C4-2B (cell line): Measurements from ENCODE around the gene CEP350.

Experiments used
- H3K27ac ChIP-seq: fragments of 450-650 bp; 2 replicates; pipeline ENCODE4 v1.5.1; 2017
- ZFX ChIP-seq: fragments of 450-650 bp; IDR thresholded peaks from 2 replicates; pipeline ENCODE4 v1.6.1; 2017
- TF ChIP-seq, protein P1 (sequence below): fragments of 450-650 bp; conservative IDR thresholded peaks from 2 replicates; pipeline ENCODE4 v1.5.1; 2017; ENCODE audit warnings: mild to moderate bottlenecking

Gene CEP350

DNA sequence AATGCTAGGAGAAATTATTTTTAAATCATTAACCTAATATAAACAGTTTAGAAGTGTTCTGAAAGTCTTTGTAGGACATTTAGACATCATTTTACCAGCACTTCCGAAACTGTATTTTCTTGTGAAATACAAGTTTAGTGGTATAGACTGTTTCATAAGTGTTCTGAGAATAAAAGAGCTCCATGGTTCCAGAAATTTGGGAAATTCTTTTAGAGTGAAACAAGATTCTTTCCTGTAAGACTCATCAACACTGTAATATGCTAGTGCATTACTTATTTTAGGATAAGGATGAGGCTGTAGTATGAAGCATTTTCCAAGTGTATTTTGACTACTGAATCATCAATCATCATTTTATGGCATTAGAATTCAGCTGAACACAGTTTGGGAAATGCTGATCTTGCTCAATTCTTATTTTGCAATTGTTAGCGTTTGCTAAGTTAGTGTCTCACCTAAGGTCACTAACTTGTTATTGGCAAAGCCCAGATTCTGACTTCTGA lies 73.4 kb downstream of the CEP350 start:
- TF ChIP-seq, protein P1, sequence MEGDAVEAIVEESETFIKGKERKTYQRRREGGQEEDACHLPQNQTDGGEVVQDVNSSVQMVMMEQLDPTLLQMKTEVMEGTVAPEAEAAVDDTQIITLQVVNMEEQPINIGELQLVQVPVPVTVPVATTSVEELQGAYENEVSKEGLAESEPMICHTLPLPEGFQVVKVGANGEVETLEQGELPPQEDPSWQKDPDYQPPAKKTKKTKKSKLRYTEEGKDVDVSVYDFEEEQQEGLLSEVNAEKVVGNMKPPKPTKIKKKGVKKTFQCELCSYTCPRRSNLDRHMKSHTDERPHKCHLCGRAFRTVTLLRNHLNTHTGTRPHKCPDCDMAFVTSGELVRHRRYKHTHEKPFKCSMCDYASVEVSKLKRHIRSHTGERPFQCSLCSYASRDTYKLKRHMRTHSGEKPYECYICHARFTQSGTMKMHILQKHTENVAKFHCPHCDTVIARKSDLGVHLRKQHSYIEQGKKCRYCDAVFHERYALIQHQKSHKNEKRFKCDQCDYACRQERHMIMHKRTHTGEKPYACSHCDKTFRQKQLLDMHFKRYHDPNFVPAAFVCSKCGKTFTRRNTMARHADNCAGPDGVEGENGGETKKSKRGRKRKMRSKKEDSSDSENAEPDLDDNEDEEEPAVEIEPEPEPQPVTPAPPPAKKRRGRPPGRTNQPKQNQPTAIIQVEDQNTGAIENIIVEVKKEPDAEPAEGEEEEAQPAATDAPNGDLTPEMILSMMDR = no peak
- no peak for TF ChIP-seq ZFX
- H3K27ac ChIP-seq = no peak overlapping the region

GRCh38 chr1:180028864-180029263 lies 74.3 kb downstream of the CEP350 start:
- no peak for TF ChIP-seq ZFX
- TF ChIP-seq, protein P1 = peak; percentile 11; the same call in 1 of the 2 replicates
- H3K27ac ChIP-seq = no peak overlapping the region

DNA sequence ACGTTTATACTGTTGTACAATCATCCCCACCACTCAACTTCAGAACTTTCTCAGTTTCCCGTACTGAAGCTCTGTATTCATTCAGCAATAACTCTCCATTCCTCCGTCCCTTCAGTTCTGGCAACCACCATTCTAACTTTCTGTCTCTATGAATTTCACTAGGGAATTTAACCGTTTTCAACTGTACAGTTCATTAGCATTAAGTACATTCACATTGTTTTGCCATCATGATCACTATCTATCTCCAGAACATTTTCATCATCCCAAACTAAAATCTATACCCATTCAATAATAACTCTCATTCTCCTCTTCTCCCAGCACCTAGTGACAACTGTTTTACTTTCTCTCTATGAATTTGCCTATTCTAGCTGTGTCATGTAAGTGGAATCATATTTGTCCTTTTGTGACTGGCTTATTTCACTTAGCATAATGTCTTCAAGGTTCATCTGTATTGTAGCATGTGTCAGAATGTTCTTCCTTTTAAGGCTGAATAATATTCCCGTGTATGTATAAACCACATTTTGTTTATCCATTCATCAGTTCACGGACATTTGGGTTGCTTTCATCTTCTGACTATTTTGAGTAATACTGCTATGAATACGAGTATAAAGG lies 75.0 kb downstream of the CEP350 start:
- H3K27ac ChIP-seq = no peak overlapping the region
- TF ChIP-seq, protein P1 = no peak
- no peak for TF ChIP-seq ZFX

- no peak for TF ChIP-seq ZFX
- TF ChIP-seq, protein P1 = no peak
Observed at GRCh38 chr1:180031664-180032063, 77.1 kb downstream of the CEP350 start.

DNA sequence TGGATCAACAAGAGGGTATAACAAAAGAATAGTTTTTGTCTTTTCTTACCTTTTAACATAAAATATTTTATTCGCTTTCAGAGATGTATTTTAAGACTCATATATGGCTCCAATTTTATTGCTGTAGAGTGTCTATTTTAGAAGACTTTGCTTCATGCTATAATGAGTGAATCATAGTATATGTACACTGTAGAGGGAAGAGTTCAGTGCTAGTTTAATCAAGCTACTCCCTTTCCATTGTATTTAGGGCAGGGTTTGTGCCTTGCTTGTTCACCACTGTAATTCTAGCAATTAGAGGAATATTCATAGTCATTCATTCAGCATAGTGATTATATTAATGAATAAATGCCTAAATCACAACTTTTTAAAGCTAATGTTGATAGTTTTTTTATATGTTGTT lies 78.8 kb downstream of the CEP350 start:
- TF ChIP-seq ZFX = no peak
- TF ChIP-seq, protein P1 = no peak
- no peak overlapping the region for H3K27ac ChIP-seq

More at GRCh38 chr1:180031664-180032063, 77.1 kb downstream of the CEP350 start:
- no peak overlapping the region for H3K27ac ChIP-seq

- TF ChIP-seq, protein P1 = no peak
- TF ChIP-seq ZFX = no peak
- no peak overlapping the region for H3K27ac ChIP-seq
Observed at GRCh38 chr1:180040034-180040433, 85.4 kb downstream of the CEP350 start.

GRCh38 chr1:180041582-180041981 lies 87.0 kb downstream of the CEP350 start:
- no peak for TF ChIP-seq ZFX
- TF ChIP-seq, protein P1 = no peak

More at GRCh38 chr1:180041582-180041981, 87.0 kb downstream of the CEP350 start:
- no peak overlapping the region for H3K27ac ChIP-seq
